Measurements from ENCODE around the gene SMCP. TPM values are rescaled to one million over a fixed set of nuclear protein-coding genes. Genes with fewer than 3 reads are reported as not detected.
A peak's percentile ranks its signal among the peaks of the same experiment; 100 is the strongest.

The SMCP gene
- total RNA-seq, 1 donor from 2014 or later, result not detected

GRCh38 chr1:152886758-152887409 lies 8.8 kb downstream of the SMCP start:
- DNase-seq (ENCODE audit: low spot score), result no peak

- no peak for DNase-seq (ENCODE audit: low spot score)
Observed at GRCh38 chr1:152888126-152888525, 10.0 kb downstream of the SMCP start.

GRCh38 chr1:152899027-152899426 lies 20.9 kb downstream of the SMCP start:
- DNase-seq (ENCODE audit: low spot score), result no peak

- no peak for DNase-seq (ENCODE audit: low spot score)
Observed at GRCh38 chr1:152899883-152900282, 21.8 kb downstream of the SMCP start.

GRCh38 chr1:152901631-152902030 lies 23.5 kb downstream of the SMCP start:
- DNase-seq (ENCODE audit: low spot score), result no peak

GRCh38 chr1:152902636-152903035 lies 24.5 kb downstream of the SMCP start:
- DNase-seq (ENCODE audit: low spot score), result no peak

GRCh38 chr1:152904688-152905440 lies 26.7 kb downstream of the SMCP start:
- DNase-seq (ENCODE audit: low spot score), result no peak

- no peak for DNase-seq (ENCODE audit: low spot score)
Observed at GRCh38 chr1:152906023-152906565, 28.0 kb downstream of the SMCP start.

- DNase-seq (ENCODE audit: low spot score), result no peak
Observed at GRCh38 chr1:152907686-152908601, 29.8 kb downstream of the SMCP start, which contains the start of gene IVL. Gene IVL (plus strand): TSS chr1:152908546. CDS start chr1:152909798, 1,252 bp downstream.

GRCh38 chr1:152909206-152909605 lies 31.1 kb downstream of the SMCP start:
- no peak for DNase-seq (ENCODE audit: low spot score)

GRCh38 chr1:152912471-152912870 lies 34.3 kb downstream of the SMCP start:
- DNase-seq (ENCODE audit: low spot score), result no peak

- no peak for DNase-seq (ENCODE audit: low spot score)
Observed at GRCh38 chr1:152912900-152913299, 34.8 kb downstream of the SMCP start.

- peak; percentile 20 for DNase-seq (ENCODE audit: low spot score)
Observed at GRCh38 chr1:152917794-152918193, 39.7 kb downstream of the SMCP start.

- DNase-seq (ENCODE audit: low spot score), result no peak
Observed at GRCh38 chr1:152919071-152919470, 40.9 kb downstream of the SMCP start.

- DNase-seq (ENCODE audit: low spot score), result no peak
Observed at GRCh38 chr1:152924191-152924590, 46.1 kb downstream of the SMCP start.

- no peak for DNase-seq (ENCODE audit: low spot score)
Observed at GRCh38 chr1:152926091-152926490, 48.0 kb downstream of the SMCP start.

GRCh38 chr1:152928671-152929070 lies 50.5 kb downstream of the SMCP start:
- DNase-seq (ENCODE audit: low spot score), result no peak

- DNase-seq (ENCODE audit: low spot score), result no peak
Observed at GRCh38 chr1:152932170-152932811, 54.2 kb downstream of the SMCP start.

- no peak for DNase-seq (ENCODE audit: low spot score)
Observed at GRCh38 chr1:152933196-152933595, 55.1 kb downstream of the SMCP start.

Data from mucosa of gallbladder (tissue), 1 donor.